ENCODE results near the gene ARL8A. TPM values are rescaled to one million over a fixed set of nuclear protein-coding genes. Genes with fewer than 3 reads are reported as not detected.

ARL8A gene
- total and polyA plus RNA-seq, 2 experiments from 2014 or later: 30.3 to 32.7 TPM

DNA sequence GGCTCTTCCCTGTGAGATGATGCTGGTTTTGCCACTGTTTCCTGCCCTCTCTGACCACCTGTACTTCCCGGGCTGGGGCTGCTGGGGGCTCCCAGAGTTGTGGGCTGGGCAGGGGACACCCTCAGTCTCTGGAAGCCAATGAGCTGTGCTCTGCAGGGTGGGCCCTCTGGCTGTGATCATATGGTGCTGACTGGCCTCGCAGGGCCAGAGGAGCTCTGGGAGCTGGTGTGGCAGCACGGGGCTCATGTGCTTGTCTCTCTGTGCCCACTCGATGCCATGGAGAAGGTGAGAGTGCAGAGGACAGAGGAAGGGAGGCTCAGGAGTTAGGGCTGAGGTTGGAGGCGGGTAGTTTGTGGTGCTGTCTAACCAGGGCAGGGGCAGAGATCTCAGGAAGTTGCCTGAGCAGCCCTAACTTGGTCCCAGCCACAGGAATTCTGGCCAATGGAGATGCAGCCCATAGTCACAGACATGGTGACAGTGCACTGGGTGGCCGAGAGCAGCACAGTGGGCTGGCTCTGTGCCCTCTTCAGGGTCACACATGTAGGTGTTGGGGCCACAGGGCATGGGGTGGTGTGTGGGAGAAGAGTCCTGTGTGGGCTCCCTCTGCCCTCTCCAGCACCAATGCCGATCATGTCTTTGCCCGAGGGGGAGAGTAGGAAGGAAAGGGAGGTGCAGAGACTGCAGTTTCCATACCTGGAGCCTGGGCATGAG, 43.3 kb upstream of the ARL8A start:
- Mint-ChIP-seq H3K27me3 (ENCODE audit: insufficient read depth, low read depth, poor library complexity) (peaks cover 17% of the 10 kb centered on the region), H3K36me3 (ENCODE audit: low read depth) (no peaks in the 10 kb centered on the region), H3K9me3 (0 out of 3 replicates have a peak, but pooled peaks cover 3% of the 10 kb centered on the region), H3K4me1 (peaks cover 9% of the 10 kb centered on the region), H3K27ac (no peak overlapping the region), H3K4me3 (no peak overlapping the region)
- H3K4me2 ChIP-seq: no peak overlapping the region
- H4K20me1 ChIP-seq (replicated peaks; ENCODE audit: insufficient read depth): no peaks in the 10 kb centered on the region
- no peak overlapping the region for H2AFZ ChIP-seq
- no peaks in the 10 kb centered on the region for H3F3A ChIP-seq (replicated peaks; ENCODE audit: low read depth)
- no peak for ATAC-seq
- H3K9me2 ChIP-seq (ENCODE audit: insufficient read depth): no peaks in the 10 kb centered on the region
- peaks cover 4% of the 10 kb centered on the region for H3K27me3 ChIP-seq (ENCODE audit: insufficient read depth)
- H3K4me1 ChIP-seq (ENCODE audit: insufficient read depth): no peaks in the 10 kb centered on the region
- no peak overlapping the region for H3K4me3 ChIP-seq
- no peaks in the 10 kb centered on the region for H3K79me2 ChIP-seq (replicated peaks; ENCODE audit: insufficient read depth)
- no peak overlapping the region for H3K27ac ChIP-seq (ENCODE audit: low read depth)
- H3K36me3 ChIP-seq (ENCODE audit: insufficient read depth): no peaks in the 10 kb centered on the region
- no peak for TF ChIP-seq ETS1 (IDR thresholded peaks at IDR 0.05)
- no peak for TF ChIP-seq POLR2AphosphoS5 (IDR thresholded peaks at IDR 0.05; ENCODE audit: low read depth)
- no peak for TF ChIP-seq EZH2 (IDR thresholded peaks at IDR 0.05; ENCODE audit: low read depth, unreplicated experiment)
- TF ChIP-seq JUNB (IDR thresholded peaks at IDR 0.05; ENCODE audit: unreplicated experiment): no peak
- no peak for TF ChIP-seq STAT1 (IDR thresholded peaks at IDR 0.05; ENCODE audit: unreplicated experiment)
- TF ChIP-seq ZNF331 (CRISPR knock-in tag; IDR thresholded peaks at IDR 0.05; ENCODE audit: low read depth): no peak
- TF ChIP-seq CTCF (conservative IDR thresholded peaks at IDR 0.05; ENCODE audit: low read depth in 2 of 2): no peak
- no peak for TF ChIP-seq ZNF114 (CRISPR knock-in tag; IDR thresholded peaks at IDR 0.05)
- TF ChIP-seq NANOG (IDR thresholded peaks at IDR 0.05; ENCODE audit: borderline replicate concordance): no peak
- no peak for TF ChIP-seq REST (IDR thresholded peaks at IDR 0.05; ENCODE audit: unreplicated experiment)
- TF ChIP-seq EZH2phosphoT487 (IDR thresholded peaks at IDR 0.05; ENCODE audit: unreplicated experiment): no peak
- no peak for TF ChIP-seq ZNF462 (CRISPR knock-in tag; IDR thresholded peaks at IDR 0.05)
- no peak for TF ChIP-seq CREB1 (CRISPR knock-in tag; IDR thresholded peaks at IDR 0.05; ENCODE audit: low read depth)
- DNase-seq (ENCODE audit: low spot score): no peak
